OCI-LY7 (cell line): ENCODE results near the gene CDR2L.

Experiments
- CTCF ChIP-seq: fragments of 200-600 bp; sonication (generic); conservative IDR thresholded peaks from 2 replicates; pipeline ENCODE4 v1.5.1; 2014; ENCODE audit warnings: mild to moderate bottlenecking, antibody characterized with exemption, low read length, moderate library complexity, mixed read lengths
- EZH2phosphoT487 ChIP-seq: fragments of 200-600 bp; sonication (generic); IDR thresholded peaks from 2 replicates; pipeline ENCODE4 v1.6.1; 2018; ENCODE audit warnings: low read depth, borderline replicate concordance, mild to moderate bottlenecking, mixed run types, antibody characterized with exemption, low read length, moderate library complexity, mixed read lengths

GRCh38 chr17:74977802-74978201 is 9.6 kb upstream of the CDR2L start:
- no peak for TF ChIP-seq CTCF
- no peak for TF ChIP-seq EZH2phosphoT487
